HepG2 (cell line): ENCODE measurements around the gene LMNA.

Experiments
- DR1 ChIP-seq: sonication (generic); formaldehyde crosslinking; IDR thresholded peaks from 2 replicates; pipeline ENCODE4 v1.8.0; 2021; ENCODE audit warnings: mild to moderate bottlenecking, missing genetic modification reagents, inconsistent platforms
- EP300 ChIP-seq, 3 experiments: sonication (generic) in 1 of 3; formaldehyde crosslinking in 1 of 3; IDR thresholded peaks; 2 replicates each; pipeline versions ENCODE4 v1.5.1 to v1.6.1; 2011 to 2020; ENCODE audit warnings: low read depth in 2 of 3, low read length in 2 of 3, borderline replicate concordance in 1 of 3, improper control_type of control experiment in 1 of 3, mild to moderate bottlenecking in 1 of 3, missing genetic modification reagents in 1 of 3, moderate library complexity in 1 of 3
- FOXM1 ChIP-seq: sonication (generic); formaldehyde crosslinking; IDR thresholded peaks from 2 replicates; pipeline ENCODE4 v1.5.0; 2020; ENCODE audit warnings: missing genetic modification reagents
- GTF2F1 ChIP-seq: fragments of 150-350 bp; IDR thresholded peaks from 2 replicates; pipeline ENCODE4 v1.6.1; 2014; ENCODE audit warnings: low read length
- HNRNPLL ChIP-seq: fragments of 200-400 bp; formaldehyde crosslinking; IDR thresholded peaks from 2 replicates; pipeline ENCODE4 v1.6.1; 2017; ENCODE audit warnings: mild to moderate bottlenecking, low read depth, low read length; ENCODE audit not compliant: poor library complexity, severe bottlenecking
- IKZF1 ChIP-seq: fragments of 450-650 bp; IDR thresholded peaks from 2 replicates; pipeline ENCODE4 v1.7.1; 2016
- ZNF138 ChIP-seq: sonication (generic); formaldehyde crosslinking; IDR thresholded peaks from 2 replicates; pipeline ENCODE4 v1.5.0; 2020; ENCODE audit warnings: mild to moderate bottlenecking, low read depth, missing genetic modification reagents
- ZNF143 ChIP-seq: sonication (generic); formaldehyde crosslinking; IDR thresholded peaks from 2 replicates; pipeline ENCODE4 v1.4.0; 2020; ENCODE audit warnings: missing genetic modification reagents
- ZNF296 ChIP-seq: sonication (generic); formaldehyde crosslinking; conservative IDR thresholded peaks from 2 replicates; pipeline ENCODE4 v1.5.0; 2020; ENCODE audit warnings: mild to moderate bottlenecking, missing genetic modification reagents
- ZNF589 ChIP-seq: sonication (generic); formaldehyde crosslinking; conservative IDR thresholded peaks from 2 replicates; pipeline ENCODE4 v1.8.0; 2022; ENCODE audit warnings: mild to moderate bottlenecking, moderate library complexity, missing genetic modification reagents
- ZNF691 ChIP-seq: sonication (generic); formaldehyde crosslinking; IDR thresholded peaks from 2 replicates; pipeline ENCODE4 v1.4.0; 2020; ENCODE audit warnings: missing genetic modification reagents, low read depth, mild to moderate bottlenecking, borderline replicate concordance

GRCh38 chr1:156081917-156082308 lies 32.6 kb upstream of the LMNA start:
- TF ChIP-seq FOXM1 (CRISPR knock-in tag) (no peak), EP300 (IDR thresholded peaks at IDR 0.05; ENCODE audit: low read depth in 2 of 2, low read length in 2 of 2) (no peak), EP300 (CRISPR knock-in tag; IDR thresholded peaks at IDR 0.05; ENCODE audit: borderline replicate concordance) (no peak), HNRNPLL (no peak), DR1 (CRISPR knock-in tag) (no peak), ZNF138 (CRISPR knock-in tag) (no peak), IKZF1 (no peak), GTF2F1 (no peak), ZNF296 (CRISPR knock-in tag) (no peak), ZNF691 (no peak), ZNF589 (no peak), ZNF143 (CRISPR knock-in tag) (no peak)
